ENCODE measurements around the gene EVA1C.

DNA sequence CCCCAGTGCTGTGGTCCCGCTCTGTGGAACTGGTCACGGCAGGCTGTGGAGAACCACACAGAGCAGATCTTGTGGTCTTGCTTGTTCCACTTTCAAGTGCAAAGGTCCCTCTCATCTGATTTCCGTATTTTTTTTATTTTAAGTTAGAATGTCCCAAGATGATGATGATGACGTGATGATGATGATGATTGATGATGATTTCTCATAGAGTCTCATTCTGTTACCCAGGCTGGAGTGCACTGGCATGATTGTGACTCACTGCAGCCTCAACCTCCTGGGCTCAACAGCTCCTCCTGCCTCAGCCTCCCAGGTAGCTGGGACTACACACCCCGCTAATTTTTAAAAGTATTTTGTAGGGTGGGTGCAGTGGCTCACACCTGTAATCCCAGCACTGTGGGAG, 12.2 kb downstream of the EVA1C start:
- TF ChIP-seq CBX1 (IDR thresholded peaks at IDR 0.05; ENCODE audit: low read depth) (no peak), PCBP1 (IDR thresholded peaks at IDR 0.05; ENCODE audit: low read depth, low read length, poor library complexity, severe bottlenecking) (no peak), ZNF121 (CRISPR knock-in tag; conservative IDR thresholded peaks at IDR 0.05) (no peak), MXI1 (IDR thresholded peaks at IDR 0.05; ENCODE audit: low read depth, low read length) (no peak), ZNF274 (IDR thresholded peaks at IDR 0.05; ENCODE audit: borderline replicate concordance, low read depth, low read length) (no peak), EZH2 (IDR thresholded peaks at IDR 0.05; ENCODE audit: borderline replicate concordance, low read depth, low read length) (no peak), SPI1 (IDR thresholded peaks at IDR 0.05; ENCODE audit: borderline replicate concordance, low read depth, low read length) (no peak), NFRKB (IDR thresholded peaks at IDR 0.05; ENCODE audit: low read depth) (no peak)
- TF ChIP-seq, protein P1, sequence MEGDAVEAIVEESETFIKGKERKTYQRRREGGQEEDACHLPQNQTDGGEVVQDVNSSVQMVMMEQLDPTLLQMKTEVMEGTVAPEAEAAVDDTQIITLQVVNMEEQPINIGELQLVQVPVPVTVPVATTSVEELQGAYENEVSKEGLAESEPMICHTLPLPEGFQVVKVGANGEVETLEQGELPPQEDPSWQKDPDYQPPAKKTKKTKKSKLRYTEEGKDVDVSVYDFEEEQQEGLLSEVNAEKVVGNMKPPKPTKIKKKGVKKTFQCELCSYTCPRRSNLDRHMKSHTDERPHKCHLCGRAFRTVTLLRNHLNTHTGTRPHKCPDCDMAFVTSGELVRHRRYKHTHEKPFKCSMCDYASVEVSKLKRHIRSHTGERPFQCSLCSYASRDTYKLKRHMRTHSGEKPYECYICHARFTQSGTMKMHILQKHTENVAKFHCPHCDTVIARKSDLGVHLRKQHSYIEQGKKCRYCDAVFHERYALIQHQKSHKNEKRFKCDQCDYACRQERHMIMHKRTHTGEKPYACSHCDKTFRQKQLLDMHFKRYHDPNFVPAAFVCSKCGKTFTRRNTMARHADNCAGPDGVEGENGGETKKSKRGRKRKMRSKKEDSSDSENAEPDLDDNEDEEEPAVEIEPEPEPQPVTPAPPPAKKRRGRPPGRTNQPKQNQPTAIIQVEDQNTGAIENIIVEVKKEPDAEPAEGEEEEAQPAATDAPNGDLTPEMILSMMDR (IDR thresholded peaks at IDR 0.05 in 2 of 3, conservative IDR thresholded peaks at IDR 0.05 in 1 of 3; ENCODE audit: insufficient read depth in 2 of 3, low read depth in 1 of 3, low read length in 3 of 3) = no peak
- TF ChIP-seq, protein P2, sequence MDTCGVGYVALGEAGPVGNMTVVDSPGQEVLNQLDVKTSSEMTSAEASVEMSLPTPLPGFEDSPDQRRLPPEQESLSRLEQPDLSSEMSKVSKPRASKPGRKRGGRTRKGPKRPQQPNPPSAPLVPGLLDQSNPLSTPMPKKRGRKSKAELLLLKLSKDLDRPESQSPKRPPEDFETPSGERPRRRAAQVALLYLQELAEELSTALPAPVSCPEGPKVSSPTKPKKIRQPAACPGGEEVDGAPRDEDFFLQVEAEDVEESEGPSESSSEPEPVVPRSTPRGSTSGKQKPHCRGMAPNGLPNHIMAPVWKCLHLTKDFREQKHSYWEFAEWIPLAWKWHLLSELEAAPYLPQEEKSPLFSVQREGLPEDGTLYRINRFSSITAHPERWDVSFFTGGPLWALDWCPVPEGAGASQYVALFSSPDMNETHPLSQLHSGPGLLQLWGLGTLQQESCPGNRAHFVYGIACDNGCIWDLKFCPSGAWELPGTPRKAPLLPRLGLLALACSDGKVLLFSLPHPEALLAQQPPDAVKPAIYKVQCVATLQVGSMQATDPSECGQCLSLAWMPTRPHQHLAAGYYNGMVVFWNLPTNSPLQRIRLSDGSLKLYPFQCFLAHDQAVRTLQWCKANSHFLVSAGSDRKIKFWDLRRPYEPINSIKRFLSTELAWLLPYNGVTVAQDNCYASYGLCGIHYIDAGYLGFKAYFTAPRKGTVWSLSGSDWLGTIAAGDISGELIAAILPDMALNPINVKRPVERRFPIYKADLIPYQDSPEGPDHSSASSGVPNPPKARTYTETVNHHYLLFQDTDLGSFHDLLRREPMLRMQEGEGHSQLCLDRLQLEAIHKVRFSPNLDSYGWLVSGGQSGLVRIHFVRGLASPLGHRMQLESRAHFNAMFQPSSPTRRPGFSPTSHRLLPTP (IDR thresholded peaks at IDR 0.05; ENCODE audit: borderline replicate concordance, extremely low read depth, insufficient read length) = no peak
